Measurements from ENCODE around the gene PRDX3.
"Not testable (repeated sequence)": the region's sequence is repeated elsewhere in the genome, so short reads cannot be mapped to it uniquely, and the experiment has no call there.

The PRDX3 gene

GRCh38 chr10:119165171-119166117 is 13.2 kb downstream of the PRDX3 start, which contains the start of gene SFXN4:
Gene SFXN4, minus strand, starts transcription at chr10:119165714. Its CDS starts 67 bp downstream, at chr10:119165647.
- peak; percentile 64 to 71 for DNase-seq (ENCODE audit: low read depth in 2 of 2)

DNA sequence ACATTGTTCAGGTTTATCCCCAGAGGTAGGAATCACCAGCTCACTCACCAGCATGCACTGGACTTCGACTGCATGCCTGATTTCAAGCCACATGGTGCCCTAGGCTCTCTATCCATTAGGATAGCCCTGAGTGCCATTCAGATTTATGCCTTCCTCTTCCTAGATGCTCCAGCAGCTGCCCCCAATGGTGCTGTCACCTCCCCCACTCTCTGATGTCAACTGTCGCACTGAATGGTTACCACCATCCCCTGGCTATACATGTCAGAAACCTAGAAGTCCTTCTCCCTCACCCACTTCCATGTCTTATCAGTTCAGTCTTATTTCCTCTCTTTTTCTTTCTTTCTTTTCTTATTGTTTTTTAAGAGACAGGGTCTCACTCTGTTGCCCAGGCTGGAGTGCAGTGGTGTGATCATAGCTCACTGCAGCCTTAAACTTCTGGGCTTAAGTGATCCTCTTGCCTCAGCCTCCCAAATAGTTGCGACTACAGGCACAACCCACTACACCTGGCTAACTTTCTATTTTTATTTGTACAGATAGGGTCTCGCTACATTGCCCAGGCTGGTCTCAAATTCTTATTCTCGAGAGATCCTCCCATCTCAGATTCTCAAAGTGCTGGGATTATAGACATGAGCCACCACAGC is 16.0 kb downstream of the PRDX3 start:
- no peak for DNase-seq (ENCODE audit: low read depth in 2 of 2)

- no peak for DNase-seq (ENCODE audit: low read depth in 2 of 2)
Measured at GRCh38 chr10:119161680-119162451, 16.7 kb downstream of the PRDX3 start.

DNA sequence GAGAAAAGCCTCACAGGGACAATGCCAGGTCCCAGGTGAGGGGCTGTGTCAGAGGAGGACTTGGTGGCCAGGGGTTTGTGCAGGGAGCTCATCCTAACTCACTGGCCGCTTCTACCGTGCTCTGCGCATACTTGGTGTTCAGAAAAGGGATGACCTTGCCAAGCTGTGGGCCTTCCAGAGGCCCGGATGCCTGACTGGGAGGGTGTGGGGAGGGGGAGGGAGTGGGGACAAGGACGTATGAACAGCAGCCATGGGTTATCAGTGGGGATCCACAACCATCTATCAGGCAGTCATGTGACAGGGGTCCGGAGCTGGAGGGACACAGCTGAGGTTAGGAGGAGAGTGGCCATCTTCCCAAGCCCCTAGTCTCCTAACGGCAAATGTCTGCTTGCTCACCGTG is 19.3 kb downstream of the PRDX3 start:
- no peak for DNase-seq (ENCODE audit: low read depth in 2 of 2)

DNA sequence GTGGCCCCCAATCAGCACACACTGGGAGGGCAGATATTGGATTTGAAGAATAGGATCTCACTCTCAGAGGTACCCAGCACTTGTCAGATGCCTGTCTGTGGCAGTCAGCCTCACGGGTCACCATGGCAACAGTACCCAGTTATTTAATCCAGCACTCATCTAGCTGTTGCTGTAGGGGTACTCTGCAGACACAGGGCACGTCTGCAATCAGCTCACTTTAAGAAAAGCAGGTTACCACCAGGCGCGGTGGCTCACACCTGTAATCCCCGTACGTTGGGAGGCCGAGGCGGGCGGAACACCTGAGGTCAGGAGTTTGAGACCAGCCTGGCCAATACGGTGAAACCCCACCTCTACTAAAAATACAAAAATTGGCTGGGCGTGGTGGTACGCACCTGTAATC is 25.0 kb downstream of the PRDX3 start:
- no peak for DNase-seq (ENCODE audit: low read depth in 2 of 2)

- DNase-seq (ENCODE audit: low read depth in 2 of 2) = no peak
Measured at GRCh38 chr10:119153041-119153440, 25.6 kb downstream of the PRDX3 start.

GRCh38 chr10:119151601-119152000 is 27.0 kb downstream of the PRDX3 start:
- not testable (repeated sequence) for DNase-seq (ENCODE audit: low read depth in 2 of 2)

- no peak for DNase-seq (ENCODE audit: low read depth in 2 of 2)
Measured at GRCh38 chr10:119149729-119150128, 28.9 kb downstream of the PRDX3 start.

DNA sequence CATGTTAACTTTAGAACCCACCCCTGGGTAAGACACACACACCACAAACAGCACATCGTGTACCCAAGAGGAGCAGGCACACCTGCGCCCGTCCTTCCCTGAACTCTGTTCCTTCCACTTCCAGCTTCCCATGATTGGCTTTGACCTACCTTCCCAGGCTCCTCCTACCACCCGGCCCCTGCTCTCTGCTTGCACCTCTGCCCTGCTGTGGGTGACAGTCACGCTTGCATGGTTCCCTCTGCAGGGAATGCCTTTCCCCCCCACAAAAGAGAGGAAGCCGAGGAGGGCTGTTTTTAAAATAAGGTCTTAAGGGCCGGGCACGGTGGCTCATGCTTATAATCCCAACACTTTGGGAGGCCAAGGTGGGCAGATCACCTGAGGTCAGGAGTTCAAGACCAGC is 29.5 kb downstream of the PRDX3 start:
- no peak for DNase-seq (ENCODE audit: low read depth in 2 of 2)

GRCh38 chr10:119143657-119144056 is 35.0 kb downstream of the PRDX3 start:
- no peak for DNase-seq (ENCODE audit: low read depth in 2 of 2)

DNA sequence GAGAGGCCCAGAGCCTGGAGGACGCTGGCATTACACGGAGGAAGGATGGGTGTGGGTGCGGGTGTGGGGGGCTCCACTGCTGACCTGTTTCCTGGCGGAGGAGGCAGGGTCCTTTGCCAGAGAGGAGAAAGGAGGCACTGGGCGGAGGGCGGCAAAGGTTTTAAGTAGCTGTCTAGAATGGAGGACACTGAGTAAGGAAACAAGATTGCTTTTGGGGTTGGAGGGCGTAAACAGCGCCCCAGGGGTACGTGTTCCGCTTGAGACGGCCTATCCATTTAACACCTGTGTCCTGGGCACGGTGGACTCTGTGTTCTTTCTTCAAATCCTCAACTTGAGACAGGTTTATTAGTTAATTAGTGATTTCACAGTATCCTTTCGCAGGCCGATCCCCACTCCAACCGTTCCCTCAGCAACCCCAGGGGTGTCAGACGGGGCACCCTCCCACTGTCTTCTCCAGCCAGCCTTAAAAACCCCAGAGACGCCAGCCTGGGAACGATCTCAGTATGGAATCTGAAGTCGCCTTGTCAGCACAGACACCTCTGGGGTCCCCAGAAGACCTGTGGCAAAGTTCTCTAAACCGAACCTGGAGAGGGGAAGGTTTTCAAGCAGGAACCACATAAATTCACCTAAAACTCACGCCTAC is 37.9 kb downstream of the PRDX3 start:
- DNase-seq (ENCODE audit: low read depth in 2 of 2) = no peak

- DNase-seq (ENCODE audit: low read depth in 2 of 2) = peak in 1 of 2 experiments; percentile 19
Measured at GRCh38 chr10:119139464-119140067, 39.0 kb downstream of the PRDX3 start.

GRCh38 chr10:119138346-119139306 is 40.0 kb downstream of the PRDX3 start:
- DNase-seq (ENCODE audit: low read depth in 2 of 2) = no peak

DNA sequence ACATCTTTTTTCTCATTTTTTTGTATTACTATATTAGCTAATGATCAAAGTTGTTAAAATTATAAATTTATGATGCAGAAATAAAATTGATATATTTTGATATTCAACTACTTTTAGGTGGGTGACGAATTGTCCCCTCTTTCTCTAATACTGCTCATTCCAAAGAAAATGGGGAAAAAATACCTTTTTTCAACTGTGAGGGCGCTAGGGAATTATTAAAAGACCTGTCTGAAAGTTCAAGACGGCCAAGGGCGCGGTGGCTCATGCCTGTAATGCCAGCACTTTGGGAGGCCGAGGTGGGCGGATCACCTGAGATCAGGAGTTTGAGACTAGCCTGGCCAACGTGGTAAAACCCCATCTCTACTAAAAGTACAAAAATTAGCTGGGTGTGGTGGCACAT is 40.7 kb downstream of the PRDX3 start:
- DNase-seq (ENCODE audit: low read depth in 2 of 2) = not testable (repeated sequence)

- DNase-seq (ENCODE audit: low read depth in 2 of 2) = no peak
Measured at GRCh38 chr10:119136084-119136483, 42.5 kb downstream of the PRDX3 start.

DNA sequence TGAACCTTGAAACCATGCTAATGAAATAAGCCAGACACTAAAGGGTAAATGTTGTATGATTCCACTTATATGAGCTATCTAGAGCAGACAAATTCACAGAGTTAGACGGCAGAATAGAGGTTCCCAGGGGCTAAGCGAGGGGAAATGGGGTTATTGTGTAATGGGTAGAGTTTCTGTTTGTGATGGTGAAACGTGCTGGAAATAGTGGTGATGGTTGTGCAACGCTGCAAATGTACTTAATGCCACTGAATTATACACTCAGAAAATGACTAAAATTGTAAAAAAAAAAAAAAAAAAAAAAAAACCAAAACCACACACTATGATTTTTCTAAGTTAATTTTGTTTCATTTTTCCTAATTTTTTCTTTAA is 43.1 kb downstream of the PRDX3 start:
- DNase-seq (ENCODE audit: low read depth in 2 of 2) = no peak

GRCh38 chr10:119133949-119134348 is 44.7 kb downstream of the PRDX3 start:
- DNase-seq (ENCODE audit: low read depth in 2 of 2) = peak in 1 of 2 experiments; percentile 26

GRCh38 chr10:119132521-119133345 is 45.9 kb downstream of the PRDX3 start:
- no peak for DNase-seq (ENCODE audit: low read depth in 2 of 2)
